SK-N-SH treated with all-trans-retinoic acid at 6 μM for 48 hours (cell line): ENCODE data around the gene INSYN2B.

Source experiments
- BACH2 ChIP-seq: fragments of 250-450 bp; sonication (Bioruptor Pico); IDR thresholded peaks from 2 replicates; pipeline ENCODE4 v1.9.0; 2021; ENCODE audit warnings: mild to moderate bottlenecking, borderline replicate concordance
- CSDC2 ChIP-seq: fragments of 250-450 bp; sonication (Bioruptor Pico); IDR thresholded peaks from 2 replicates; pipeline ENCODE4 v1.5.0; 2020; ENCODE audit warnings: mild to moderate bottlenecking, moderate library complexity
- CSRNP3 ChIP-seq: fragments of 250-450 bp; sonication (Bioruptor Pico); IDR thresholded peaks from 2 replicates; pipeline ENCODE4 v1.5.1; 2021; ENCODE audit warnings: mild to moderate bottlenecking, moderate library complexity
- ISL1 ChIP-seq: fragments of 250-450 bp; sonication (Bioruptor Pico); IDR thresholded peaks from 2 replicates; pipeline ENCODE4 v2.1.2; 2022; ENCODE audit warnings: mild to moderate bottlenecking, moderate library complexity
- PPARA ChIP-seq: fragments of 250-450 bp; sonication (Bioruptor Pico); IDR thresholded peaks from 2 replicates; pipeline ENCODE4 v1.5.0; 2020; ENCODE audit warnings: mild to moderate bottlenecking, borderline replicate concordance
- RARB ChIP-seq: fragments of 250-450 bp; sonication (Bioruptor Pico); IDR thresholded peaks from 2 replicates; pipeline ENCODE4 v1.8.0; 2021; ENCODE audit warnings: mild to moderate bottlenecking, moderate library complexity
- TCF4 ChIP-seq: fragments of 250-450 bp; sonication (Bioruptor Pico); IDR thresholded peaks from 2 replicates; pipeline ENCODE4 v1.8.0; 2021; ENCODE audit warnings: mild to moderate bottlenecking, moderate library complexity, borderline replicate concordance
- ZFP30 ChIP-seq: fragments of 450-650 bp; formaldehyde crosslinking; IDR thresholded peaks from 2 replicates; pipeline ENCODE4 v1.5.0; 2022; ENCODE audit warnings: mild to moderate bottlenecking, moderate library complexity

- TF ChIP-seq ZFP30 (CRISPR knock-in tag) (no peak), CSDC2 (CRISPR knock-in tag) (no peak), RARB (CRISPR knock-in tag) (no peak), PPARA (CRISPR knock-in tag) (no peak), BACH2 (CRISPR knock-in tag) (no peak), TCF4 (CRISPR knock-in tag) (no peak), CSRNP3 (CRISPR knock-in tag) (no peak), ISL1 (CRISPR knock-in tag) (no peak)
Measured at GRCh38 chr5:169954786-169955185, 25.5 kb downstream of the INSYN2B start.
